ENCODE measurements around the gene SLC22A8.
"Not testable (repeated sequence)": the region's sequence is repeated elsewhere in the genome, so short reads cannot be mapped to it uniquely, and the experiment has no call there.

Gene SLC22A8

GRCh38 chr11:62985041-62985750, 30.4 kb downstream of the SLC22A8 start:
- DNase-seq, result no peak

- no peak for DNase-seq
Observed at GRCh38 chr11:62984451-62984991, 31.1 kb downstream of the SLC22A8 start, which contains the start of gene SLC22A6. SLC22A6 (minus strand) TSS chr11:62984967; CDS start chr11:62984690, 277 bp downstream.

- no peak for DNase-seq
Observed at GRCh38 chr11:62983536-62984199, 32.0 kb downstream of the SLC22A8 start.

- no peak for DNase-seq
Observed at GRCh38 chr11:62981743-62982142, 33.9 kb downstream of the SLC22A8 start.

- no peak for DNase-seq
Observed at GRCh38 chr11:62980133-62980760, 35.4 kb downstream of the SLC22A8 start.

- DNase-seq, result no peak
Observed at GRCh38 chr11:62976109-62976508, 39.5 kb downstream of the SLC22A8 start.

- DNase-seq, result no peak
Observed at GRCh38 chr11:62974848-62975522, 40.7 kb downstream of the SLC22A8 start.

GRCh38 chr11:62965574-62965973, 50.1 kb downstream of the SLC22A8 start:
- DNase-seq, result no peak

GRCh38 chr11:62962391-62962790, 53.2 kb downstream of the SLC22A8 start:
- no peak for DNase-seq

GRCh38 chr11:62961017-62961570, 54.5 kb downstream of the SLC22A8 start:
- DNase-seq, result no peak

GRCh38 chr11:62959422-62959980, 56.1 kb downstream of the SLC22A8 start:
- DNase-seq, result no peak

- DNase-seq, result no peak
Observed at GRCh38 chr11:62958547-62959421, 56.9 kb downstream of the SLC22A8 start.

GRCh38 chr11:62957147-62957546, 58.5 kb downstream of the SLC22A8 start:
- no peak for DNase-seq

- DNase-seq, result no peak
Observed at GRCh38 chr11:62954478-62954877, 61.2 kb downstream of the SLC22A8 start.

- DNase-seq, result no peak
Observed at GRCh38 chr11:62953811-62954210, 61.8 kb downstream of the SLC22A8 start.

- DNase-seq, result no peak
Observed at GRCh38 chr11:62948765-62949320, 66.8 kb downstream of the SLC22A8 start.

GRCh38 chr11:62945538-62945937, 70.1 kb downstream of the SLC22A8 start:
- DNase-seq, result not testable (repeated sequence)
